Activated CD8-positive, alpha-beta memory T cell treated with anti-CD3 and anti-CD28 coated beads, Interleukin-2, amount 50 U/mL, for 1 hour (primary cell): ENCODE measurements around the gene SRSF3.
"Not testable (repeated sequence)": the region's sequence is repeated elsewhere in the genome, so short reads cannot be mapped to it uniquely, and the experiment has no call there.

Experiments
- DNase-seq: peaks from one replicate; pipeline ENCODE4 v3.0.0-alpha.2; 2020; ENCODE audit errors: extremely low read depth

Gene SRSF3

DNA sequence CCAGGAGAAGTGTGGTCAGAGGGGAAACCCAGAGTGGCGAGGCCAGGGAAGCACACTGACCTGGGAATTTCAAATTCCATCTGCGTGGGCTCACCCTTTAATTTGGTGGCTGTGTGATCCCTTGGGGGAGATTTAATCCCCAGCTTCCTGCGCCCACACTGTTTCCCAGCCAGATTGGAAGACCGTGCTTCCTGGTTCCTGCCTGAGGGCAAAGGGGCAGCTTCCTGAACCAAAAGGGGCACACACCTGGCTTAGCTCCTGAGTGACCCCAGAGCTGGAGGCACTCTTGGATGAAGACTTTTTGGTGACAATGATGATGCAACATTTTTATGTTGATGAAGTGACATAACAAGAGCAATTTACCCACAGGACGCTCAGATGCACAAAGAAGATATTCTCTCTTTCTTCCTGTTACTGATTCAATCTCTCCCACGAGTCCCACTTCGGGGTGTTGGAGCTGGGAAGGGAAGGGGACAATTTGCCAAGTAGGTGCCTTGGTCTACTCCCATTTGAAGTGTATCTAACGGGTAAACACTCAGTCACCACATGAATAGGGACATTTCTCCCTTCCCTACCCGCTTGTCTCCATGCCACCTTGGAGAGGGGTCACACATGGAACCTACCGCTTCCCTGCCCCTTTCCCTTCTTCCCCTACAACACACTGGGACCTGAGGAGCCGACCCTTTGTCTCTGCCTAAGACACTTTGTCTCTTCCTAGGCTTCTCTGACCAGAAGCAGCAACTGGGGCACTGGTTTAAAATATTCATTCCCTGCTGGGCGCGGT lies 55.7 kb downstream of the SRSF3 start:
- DNase-seq, result no peak

DNA sequence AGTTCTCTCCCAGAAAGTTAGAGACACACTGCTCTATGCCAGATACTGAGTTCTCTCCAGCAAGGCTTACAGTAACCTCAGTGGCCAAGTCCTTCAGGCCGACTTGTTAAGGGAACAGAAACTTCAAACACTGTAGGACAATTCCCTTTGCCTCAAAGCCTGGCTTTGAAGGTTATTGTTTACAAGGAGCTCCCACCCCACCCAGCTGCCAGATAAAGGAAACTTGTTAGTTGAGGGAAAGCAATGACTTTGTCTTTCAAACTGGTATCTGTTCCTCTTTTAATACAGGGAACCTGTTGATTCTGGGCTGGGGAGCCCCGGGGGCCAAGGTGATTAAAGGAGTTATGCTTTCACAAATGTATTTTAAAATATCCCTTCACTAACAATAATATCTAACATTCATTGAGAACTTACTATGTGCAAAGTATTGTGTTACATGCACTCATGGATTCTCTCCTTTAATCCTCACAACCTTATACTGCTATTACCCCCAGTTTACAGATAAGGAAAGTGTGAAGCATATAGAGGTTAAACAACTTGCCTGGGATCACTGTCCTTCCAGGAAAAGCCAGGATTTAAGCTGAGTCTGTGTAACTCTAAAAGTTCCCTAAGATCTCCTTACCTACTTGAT lies 56.8 kb downstream of the SRSF3 start:
- DNase-seq, result no peak

DNA sequence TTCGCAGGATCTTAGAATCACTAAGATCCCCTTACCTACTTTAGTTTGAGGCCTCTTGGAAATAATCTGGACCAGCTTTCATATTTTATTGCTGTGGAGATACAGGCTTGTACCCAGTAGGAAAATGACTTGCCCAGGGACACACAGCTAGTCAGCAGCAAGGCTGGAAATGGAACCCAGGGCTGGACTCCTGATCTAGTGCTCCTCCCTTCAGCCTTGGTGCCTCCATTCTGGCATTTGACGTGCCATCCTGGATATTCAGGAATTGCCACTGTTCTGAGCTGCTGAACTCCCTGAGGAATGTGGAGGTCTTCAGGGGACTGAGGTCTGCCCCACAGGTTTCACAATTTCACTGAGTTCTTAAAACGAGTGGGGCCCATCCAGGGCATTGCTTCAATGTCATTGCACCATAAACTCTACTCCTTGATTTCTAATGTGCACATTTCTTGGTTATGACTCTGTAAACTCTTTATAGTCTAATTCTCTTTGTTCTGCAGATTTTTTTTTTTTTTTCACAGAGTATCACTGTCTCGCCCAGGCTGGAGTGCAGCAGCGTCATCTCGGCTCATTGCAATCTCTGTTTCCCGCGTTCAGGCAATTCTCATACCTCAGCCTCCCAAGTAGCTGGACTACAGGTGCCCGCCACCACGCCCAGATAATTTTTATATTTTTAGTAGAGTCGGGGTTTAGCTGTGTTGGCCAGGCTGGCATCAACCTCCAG lies 57.7 kb downstream of the SRSF3 start:
- no peak for DNase-seq

DNA sequence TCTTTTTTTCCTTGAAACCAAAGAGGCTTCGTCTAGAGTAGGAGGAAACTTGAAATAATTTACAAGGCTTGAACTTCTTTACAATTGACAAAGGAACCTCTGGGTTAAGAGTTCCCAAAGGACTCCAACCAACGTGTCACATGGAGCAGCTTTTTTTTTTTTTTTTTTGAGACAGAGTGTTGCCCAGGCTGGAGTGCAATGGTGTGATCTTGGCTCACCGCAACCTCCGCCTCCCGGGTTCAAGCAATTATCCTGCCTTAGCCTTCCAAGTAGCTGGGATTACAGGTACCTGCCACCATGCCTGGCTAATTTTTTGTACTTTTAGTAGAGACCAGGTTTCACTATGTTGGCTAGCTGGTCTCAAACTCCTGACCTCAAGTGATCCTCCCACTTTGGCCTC lies 60.3 kb downstream of the SRSF3 start:
- not testable (repeated sequence) for DNase-seq
